GM19193 (cell line): ENCODE measurements around the gene UNC119.

Source experiments
- POLR2A ChIP-seq: IDR thresholded peaks from 4 replicates; pipeline ENCODE4 v1.6.1; 2011; ENCODE audit not compliant: insufficient read depth, insufficient read length; ENCODE audit errors: extremely low read depth

UNC119 gene

DNA sequence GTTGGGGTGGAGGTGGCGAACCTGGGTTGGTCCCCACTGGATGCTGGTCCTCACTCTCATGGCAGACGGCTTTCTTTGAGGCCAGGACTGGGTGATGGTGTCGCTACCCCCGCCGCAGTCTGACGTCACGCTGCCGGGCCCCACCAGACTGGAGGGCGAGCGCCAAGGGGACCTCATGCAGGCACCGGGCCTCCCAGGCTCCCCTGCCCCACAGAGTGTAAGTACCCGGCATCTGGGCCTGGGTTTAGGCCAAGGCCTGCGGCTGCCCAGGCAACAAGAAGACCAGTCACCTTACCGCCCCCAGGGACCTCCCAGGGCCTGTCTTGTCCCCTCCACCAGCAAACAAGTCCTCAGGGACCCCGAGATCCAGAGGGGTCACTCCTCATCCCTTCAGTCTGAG lies 28.5 kb downstream of the UNC119 start:
- no peak for TF ChIP-seq POLR2A

DNA sequence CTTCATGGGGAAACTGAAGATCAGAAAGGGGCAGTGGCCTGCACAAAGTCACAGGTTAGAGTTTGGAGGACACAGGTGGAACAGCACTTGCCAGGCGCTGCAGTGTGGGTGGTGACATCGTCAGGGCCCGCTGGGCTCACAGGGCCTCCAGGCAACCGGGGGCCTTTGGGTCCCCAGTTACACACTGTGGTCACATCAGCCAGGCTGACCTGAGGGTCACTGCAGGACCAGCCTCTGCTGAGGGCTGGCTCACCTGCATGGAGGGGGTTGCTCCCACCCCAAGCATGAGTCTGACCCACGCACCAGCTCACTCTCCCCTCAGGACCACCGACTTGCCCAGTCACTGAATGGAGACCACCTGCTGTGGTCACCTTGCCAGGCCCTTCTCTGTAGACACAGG lies 29.2 kb downstream of the UNC119 start:
- no peak for TF ChIP-seq POLR2A

DNA sequence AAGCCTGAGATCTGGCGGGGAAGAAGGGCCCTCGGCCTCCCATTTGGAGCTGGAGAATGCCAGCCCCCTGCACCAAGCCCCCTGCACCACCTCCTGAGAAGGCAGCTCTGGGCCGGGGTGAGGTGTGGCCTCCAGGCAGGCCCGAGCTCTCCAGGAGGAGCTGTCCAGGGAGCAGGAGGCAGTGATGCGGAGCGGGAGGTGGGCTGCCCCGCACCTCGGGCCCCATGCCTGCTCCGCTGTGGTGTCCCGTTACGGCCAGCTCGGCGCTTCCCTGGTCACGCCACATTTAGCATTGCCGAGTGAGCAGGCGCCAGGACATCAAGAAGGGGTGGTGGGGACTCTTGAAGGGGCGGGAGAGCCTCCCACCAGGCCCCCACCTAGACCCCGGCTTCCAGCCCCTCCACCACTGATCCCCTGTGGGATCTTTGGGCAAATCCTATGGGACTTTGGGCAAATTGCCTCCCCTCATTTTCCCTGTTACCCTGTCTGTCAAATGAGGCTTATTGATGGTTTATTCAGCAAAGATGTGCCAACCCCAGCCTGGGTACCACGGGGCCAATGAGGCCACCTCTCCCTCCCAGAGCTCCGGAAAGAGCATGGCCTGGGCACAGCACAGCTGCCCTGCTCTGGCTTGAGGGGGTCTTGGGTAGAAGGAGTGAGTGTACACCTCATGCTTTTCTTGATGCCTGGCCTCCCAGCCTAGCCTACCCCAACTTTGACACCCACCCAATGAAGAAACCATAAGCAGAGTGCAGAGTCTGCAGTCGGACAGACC lies 30.9 kb downstream of the UNC119 start:
- no peak for TF ChIP-seq POLR2A

DNA sequence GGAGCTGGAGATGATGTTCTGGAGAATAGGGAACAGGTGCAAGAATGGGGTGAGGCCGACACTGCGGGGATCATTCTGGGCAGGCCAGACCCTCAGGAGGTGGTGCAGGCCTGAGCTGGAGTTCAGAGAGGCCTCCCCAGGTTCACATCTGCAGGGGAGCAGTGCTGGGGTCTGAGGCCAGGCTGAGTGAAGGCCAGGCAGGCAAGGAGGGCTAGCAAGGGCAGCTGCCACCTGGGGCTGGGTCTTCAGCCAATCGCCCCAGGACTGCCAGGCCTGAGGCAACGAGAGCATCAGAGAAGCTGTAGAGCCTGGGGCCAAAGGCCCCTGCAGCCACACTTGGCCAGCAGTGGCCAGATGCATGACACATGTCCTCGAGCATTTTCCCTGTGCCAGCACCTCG lies 31.7 kb downstream of the UNC119 start:
- no peak for TF ChIP-seq POLR2A

DNA sequence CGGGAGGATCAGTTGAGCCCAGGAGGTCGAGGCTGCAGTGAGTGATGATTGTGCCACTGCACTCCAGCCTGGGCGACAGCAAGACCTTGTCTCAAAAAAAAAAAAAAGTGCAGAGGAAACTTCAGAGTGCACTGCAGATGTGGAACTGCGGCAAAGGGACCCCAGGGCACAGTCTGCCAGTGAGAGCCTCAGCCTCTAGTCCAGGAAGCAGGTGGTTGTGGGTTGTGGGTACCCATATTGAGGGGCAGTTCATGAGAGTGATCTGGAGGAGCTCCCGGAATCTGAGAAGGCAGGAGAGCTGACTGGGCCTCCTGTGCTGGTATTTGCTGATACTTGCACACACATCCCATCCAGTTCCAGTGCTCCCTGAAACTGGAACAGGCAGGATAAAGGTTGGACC lies 33.2 kb downstream of the UNC119 start:
- TF ChIP-seq POLR2A, result no peak

DNA sequence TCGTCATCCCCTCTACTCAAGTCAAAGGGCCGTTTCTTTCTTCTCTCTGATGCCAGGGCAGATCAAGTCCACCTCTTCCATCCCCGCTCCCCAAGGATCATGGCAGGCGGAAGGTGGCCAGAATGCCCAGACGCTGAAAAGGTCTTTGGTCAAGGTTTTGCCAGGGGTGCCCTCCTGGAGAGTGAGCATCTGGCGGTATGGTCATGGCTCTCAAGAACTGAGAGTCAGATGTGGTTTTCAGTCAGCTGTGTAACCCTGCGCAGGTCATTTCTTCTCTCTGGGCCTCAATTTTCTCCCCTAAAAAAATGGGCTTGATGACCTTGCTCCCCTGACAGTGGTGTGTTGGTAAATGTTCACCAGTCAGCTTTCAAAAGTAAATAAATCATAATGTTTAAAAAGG lies 33.8 kb downstream of the UNC119 start:
- TF ChIP-seq POLR2A, result no peak

DNA sequence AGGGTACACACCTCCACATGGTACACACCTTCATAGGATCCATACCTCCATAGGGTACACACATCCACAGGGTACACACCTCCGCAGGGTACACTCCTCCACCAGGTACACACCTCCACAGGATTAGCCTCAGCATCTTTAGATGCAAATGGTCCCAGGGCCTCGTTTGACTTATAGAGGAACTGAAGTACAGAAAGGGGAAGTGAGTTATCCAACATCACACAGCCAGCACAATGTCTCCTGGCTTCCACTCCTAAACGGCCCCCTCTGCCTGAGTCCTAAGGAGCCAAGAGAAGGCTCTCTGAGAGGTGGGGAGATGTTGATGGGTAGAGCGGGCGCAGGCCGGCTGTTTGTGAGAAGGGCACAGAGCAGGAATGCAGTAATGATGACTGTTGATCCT lies 34.3 kb downstream of the UNC119 start:
- TF ChIP-seq POLR2A, result no peak

DNA sequence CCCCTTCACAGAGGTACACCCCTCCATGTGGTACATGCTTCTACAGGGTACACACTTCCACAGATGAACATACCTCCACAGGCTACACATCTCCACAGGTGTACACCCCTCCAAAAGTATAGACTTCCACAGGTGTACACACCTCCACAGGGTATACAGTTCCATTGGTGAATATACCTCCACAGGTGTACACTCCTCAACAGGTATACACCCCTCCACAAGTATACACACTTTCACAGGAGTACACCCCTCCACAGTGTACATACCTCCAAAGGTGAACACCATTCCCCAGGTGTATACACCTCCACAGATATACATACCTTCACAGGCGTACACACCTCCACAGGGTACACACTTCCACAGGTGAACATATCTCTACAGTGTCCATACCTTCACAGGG lies 36.9 kb downstream of the UNC119 start:
- no peak for TF ChIP-seq POLR2A

DNA sequence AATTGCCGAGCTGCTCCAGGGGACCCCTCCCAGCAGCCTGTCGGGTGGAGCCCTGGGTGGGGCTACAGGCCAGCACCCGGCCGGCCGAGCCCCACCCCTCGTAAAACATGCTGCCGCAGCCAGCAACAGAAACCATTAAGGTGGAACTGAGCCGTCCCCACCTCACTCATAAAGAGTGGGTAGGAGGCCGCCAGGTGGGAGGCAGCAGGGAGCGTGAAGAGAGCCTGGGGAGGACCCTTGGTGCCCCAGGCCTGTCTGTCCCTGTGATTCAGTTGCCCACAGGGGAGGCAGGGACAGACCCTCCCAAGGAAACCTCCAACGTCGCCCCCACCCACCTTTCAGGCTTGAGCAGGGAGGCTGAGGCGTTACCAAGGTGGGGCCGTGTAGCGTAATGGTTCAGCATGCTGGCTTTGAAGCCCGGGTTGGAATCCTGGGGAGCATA lies 37.8 kb downstream of the UNC119 start:
- no peak for TF ChIP-seq POLR2A

DNA sequence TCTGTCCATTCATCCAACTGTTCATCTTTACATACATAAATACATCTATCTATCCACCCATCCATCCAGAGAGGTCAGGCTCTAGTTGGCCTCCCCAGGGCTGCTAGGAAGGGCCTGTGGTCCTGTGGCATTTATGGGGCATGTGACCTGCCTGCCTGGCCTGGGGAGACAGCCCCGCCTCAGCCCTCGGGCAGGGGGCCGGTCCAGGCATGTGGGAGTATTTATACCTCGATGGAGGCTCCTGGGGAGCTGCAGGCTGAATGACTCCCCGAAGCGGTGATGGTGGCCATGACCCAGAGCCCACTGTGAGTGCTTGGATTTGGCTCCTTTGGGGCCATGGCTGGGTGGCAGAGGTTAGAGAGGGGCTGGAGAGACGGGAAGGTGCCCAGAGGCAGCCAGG lies 38.9 kb downstream of the UNC119 start:
- no peak for TF ChIP-seq POLR2A

DNA sequence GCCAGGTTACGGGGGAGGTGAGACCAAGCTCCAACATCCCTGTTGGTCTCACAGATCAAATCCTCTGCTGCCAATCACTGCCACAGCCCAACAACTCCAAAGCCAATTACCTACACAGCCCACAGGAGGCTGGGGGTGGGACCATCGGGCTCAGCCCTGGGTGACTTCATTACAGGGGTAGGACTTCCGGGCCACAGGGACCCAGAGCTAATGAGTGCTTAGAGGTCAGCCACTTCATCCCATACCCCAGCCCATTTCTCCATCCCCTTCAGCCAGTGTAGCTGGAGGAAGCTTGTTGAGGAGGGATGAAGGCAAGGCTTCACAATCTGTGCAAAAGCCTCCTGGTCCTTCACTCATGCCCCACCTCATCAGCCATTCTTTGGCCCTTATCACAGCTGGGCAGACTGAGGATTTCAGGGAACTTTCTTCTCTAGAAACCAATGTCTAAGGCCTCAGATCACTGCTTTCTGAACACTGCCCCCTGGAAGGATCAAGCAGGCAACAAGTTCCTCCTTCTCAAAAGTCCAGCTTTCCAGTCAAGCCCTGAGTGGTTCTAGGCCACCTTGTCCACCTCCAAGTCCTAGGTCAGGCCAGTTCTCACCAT lies 40.5 kb downstream of the UNC119 start:
- TF ChIP-seq POLR2A, result no peak

DNA sequence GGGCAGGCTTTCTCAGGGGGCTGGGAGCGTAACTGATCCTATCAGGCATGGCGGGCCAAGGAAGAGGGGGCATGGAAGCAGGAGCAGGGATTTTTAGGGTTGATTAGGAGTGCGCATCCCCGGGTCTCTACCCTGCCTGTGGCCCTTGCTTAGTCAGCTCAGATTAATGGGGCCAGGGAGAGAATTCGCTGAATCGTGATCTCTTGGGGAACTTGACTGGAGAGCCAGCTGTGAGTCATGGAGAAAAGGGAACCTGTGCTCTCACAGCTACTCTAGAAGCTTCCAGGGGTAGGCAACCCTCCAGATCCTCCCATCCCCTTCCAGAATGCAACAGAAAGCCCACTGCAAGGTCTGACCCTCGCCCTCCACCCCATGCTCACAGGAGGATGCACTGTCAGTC lies 42.6 kb downstream of the UNC119 start:
- TF ChIP-seq POLR2A, result no peak

DNA sequence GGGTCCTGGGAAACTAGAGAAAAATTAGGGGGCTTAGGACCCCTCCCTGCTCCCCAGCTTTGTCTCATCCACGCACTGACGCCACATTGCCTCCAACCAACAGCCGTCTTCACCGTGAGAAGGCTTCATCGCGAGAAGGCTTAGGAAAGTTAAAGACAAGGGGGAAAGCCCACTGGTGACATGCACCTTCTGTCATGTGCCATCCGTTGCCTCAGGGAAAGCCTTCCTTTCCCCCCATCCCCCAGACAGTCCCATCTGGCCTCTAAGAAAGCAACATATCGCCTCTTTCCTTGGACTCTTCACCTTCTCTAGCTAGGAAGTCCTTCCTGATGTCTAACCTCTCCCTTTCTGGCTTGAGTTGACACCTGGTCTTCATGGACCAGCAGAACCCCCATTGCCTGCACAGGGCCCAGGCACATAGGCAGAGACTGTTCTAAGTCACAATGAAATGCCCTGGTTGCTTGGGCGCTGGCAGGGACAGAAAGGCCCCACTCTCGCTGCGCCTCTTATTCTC lies 44.2 kb downstream of the UNC119 start:
- no peak for TF ChIP-seq POLR2A

DNA sequence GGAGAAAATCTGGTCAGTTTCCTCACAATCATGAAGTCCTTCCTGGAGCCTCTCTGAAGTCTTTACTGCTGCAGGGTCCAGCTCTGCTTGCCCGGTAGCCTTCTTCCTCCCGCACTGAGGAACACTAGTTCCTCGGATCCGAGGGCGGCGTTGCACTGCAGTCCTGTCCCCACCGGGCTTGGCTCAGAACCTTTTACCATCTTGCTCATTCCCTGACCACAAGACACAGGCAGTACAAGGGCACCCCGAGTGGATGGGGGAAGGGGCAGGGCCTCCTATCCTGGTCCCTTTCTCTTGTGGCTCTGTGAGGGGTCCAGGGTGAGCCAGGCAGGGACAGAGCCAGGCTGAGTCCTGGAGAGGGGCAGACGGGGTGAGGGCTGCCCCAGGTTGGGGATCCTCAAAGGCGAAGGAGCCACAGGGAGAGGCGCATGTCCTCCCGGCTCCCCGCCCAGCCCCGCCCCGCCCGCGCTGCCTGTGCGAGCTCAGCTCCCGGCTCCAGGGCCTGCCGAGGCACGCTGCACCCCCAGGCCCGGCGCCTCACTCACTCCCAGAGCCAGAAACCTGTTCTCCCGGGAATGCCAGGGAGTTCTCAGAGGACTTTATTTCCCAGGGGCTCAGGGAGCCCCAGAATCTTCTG lies 44.7 kb downstream of the UNC119 start:
- TF ChIP-seq POLR2A, result no peak

DNA sequence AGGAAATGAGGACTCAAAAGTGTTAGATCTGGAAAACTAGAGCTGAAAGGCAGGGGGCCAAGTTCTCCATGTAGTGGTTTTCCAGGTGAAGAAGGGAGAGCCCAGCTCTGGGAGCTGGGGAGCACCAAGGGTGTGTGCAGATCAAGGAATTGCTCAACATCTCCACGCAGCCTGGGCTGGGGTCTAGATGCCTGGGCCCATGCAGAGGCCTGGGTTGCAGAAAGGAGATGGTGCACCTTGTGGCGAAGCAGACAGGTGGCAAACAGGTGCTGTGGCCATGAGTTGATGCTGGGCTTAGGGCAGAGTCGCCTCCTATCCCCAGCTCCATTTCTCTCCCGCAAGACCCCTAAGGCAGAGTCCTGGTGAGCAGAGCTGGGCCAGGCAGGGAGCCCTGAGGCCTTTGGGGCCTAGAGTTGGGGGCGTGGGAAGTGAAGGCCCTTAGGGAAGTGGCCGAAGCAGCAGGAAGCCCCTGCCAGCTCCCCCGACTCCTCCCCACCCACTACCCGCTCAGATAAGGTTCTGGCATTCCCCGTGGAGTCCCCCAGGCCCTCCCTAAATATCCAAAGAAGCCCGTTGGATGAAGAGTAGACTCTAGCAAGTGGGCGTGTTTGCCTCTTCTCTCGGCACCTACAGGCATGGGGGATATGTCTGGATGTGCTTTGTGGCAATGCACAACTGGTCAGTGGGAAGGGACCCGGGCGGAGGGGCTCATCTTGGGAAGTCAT lies 45.5 kb downstream of the UNC119 start:
- TF ChIP-seq POLR2A, result no peak

DNA sequence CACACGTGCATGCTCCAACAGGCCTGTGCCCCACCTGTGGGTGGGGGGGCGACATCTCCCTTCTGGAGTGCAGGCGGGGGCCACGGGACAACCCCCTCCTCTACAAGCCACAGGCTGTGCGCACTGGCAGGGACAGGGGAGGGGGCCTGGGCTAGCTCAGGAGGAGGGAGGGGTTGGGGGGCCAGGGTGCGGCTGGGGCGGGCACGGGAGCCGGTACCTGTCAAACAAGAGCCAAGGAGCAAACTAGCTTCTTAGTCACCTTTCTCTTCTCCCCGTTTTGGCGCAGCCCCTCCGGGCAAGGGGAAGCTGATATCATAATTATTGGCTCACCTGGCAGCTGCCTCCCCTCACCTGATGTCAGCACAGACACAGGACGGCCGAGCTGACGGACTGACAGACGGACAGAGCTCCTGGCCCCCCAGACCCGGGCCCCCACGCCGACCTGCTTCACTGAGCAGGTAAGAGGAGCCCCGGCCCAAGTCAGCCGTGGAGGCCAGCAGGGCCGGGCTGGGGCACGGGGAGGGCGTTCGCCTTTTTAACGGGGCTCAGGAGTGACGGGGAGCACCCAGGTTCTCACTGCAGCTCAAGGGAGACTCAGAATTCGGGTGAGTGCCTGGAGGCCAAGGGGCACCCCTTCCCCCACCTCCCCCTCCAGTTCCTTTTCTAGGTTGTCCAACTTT lies 46.3 kb downstream of the UNC119 start, which contains the start of gene FOXN1:
TSS of gene FOXN1 (plus strand) at position 363 of the 680 bp plus-strand sequence. CDS start 17,622 bp downstream, outside the sequence.
- TF ChIP-seq POLR2A, result no peak
